Measurements from ENCODE around the gene PLCB1. TPM values are rescaled to one million over a fixed set of nuclear protein-coding genes. Genes with fewer than 3 reads are reported as not detected.
"Not testable (repeated sequence)": the region's sequence is repeated elsewhere in the genome, so short reads cannot be mapped to it uniquely, and the experiment has no call there.

The PLCB1 gene
- polyA plus RNA-seq, 1 experiment = 16.4 TPM

- H3K9me3 ChIP-seq (ENCODE audit: control insufficient read depth, insufficient read depth, low read length) = no peaks in the 10 kb centered on the region
- TF ChIP-seq CTCF (IDR thresholded peaks at IDR 0.05; ENCODE audit: low read depth, low read length) = no peak
- CTCF ChIA-PET = interaction anchor here (1.4 kb wide), 1 partner anchor 626 kb away, joined by 4 read pairs; no protein-coding TSS in a partner anchor
- no peaks in the 10 kb centered on the region for H3K27me3 ChIP-seq (ENCODE audit: control insufficient read depth, insufficient read depth, low read length)
- no peak for DNase-seq (ENCODE audit: low read depth, low spot score)
- H3K27ac ChIP-seq (ENCODE audit: low read depth, low read length) = no peak overlapping the region
- no peak overlapping the region for H3K4me3 ChIP-seq (ENCODE audit: low read depth, low read length)
- POLR2A ChIA-PET = no interaction called here
Measured at GRCh38 chr20:8095648-8096572, 36.2 kb upstream of the PLCB1 start.

- CTCF ChIA-PET = interaction anchor here (0.5 kb wide), 1 partner anchor 53 kb away, joined by 3 read pairs; no protein-coding TSS in a partner anchor
- no peak for TF ChIP-seq CTCF (IDR thresholded peaks at IDR 0.05; ENCODE audit: low read depth, low read length)
- POLR2A ChIA-PET = no interaction called here
- Histone ChIP-seq H3K4me3 (ENCODE audit: low read depth, low read length) (no peak overlapping the region), H3K27me3 (ENCODE audit: control insufficient read depth, insufficient read depth, low read length) (no peaks in the 10 kb centered on the region), H3K9me3 (ENCODE audit: control insufficient read depth, insufficient read depth, low read length) (no peaks in the 10 kb centered on the region), H3K27ac (ENCODE audit: low read depth, low read length) (no peak overlapping the region)
- no peak for DNase-seq (ENCODE audit: low read depth, low spot score)
Measured at GRCh38 chr20:8097307-8097706, 34.8 kb upstream of the PLCB1 start.

- no peak for DNase-seq (ENCODE audit: low read depth, low spot score)
- Histone ChIP-seq H3K4me3 (ENCODE audit: low read depth, low read length) (no peak overlapping the region), H3K27me3 (ENCODE audit: control insufficient read depth, insufficient read depth, low read length) (no peaks in the 10 kb centered on the region), H3K9me3 (ENCODE audit: control insufficient read depth, insufficient read depth, low read length) (peaks cover 11% of the 10 kb centered on the region), H3K27ac (ENCODE audit: low read depth, low read length) (no peak overlapping the region)
- ChIA-PET CTCF (interaction anchor here (1.3 kb wide), 1 partner anchor 617 kb away, joined by 4 read pairs; no protein-coding TSS in a partner anchor), POLR2A (no interaction called here)
- TF ChIP-seq CTCF (IDR thresholded peaks at IDR 0.05; ENCODE audit: low read depth, low read length) = no peak
Measured at GRCh38 chr20:8104252-8104651, 27.8 kb upstream of the PLCB1 start.

- H3K9me3 ChIP-seq (ENCODE audit: control insufficient read depth, insufficient read depth, low read length); H3K27ac ChIP-seq (ENCODE audit: low read depth, low read length); H3K27me3 ChIP-seq (ENCODE audit: control insufficient read depth, insufficient read depth, low read length); DNase-seq (ENCODE audit: low read depth, low spot score); POLR2A ChIA-PET; H3K4me3 ChIP-seq (ENCODE audit: low read depth, low read length): not testable (repeated sequence)
- CTCF ChIA-PET = interaction anchor here (1.2 to 1.6 kb wide), 2 partner anchors 17 to 71 kb away, joined by 4 to 5 read pairs; no protein-coding TSS in a partner anchor
Measured at GRCh38 chr20:8114612-8115011, 17.5 kb upstream of the PLCB1 start.

GRCh38 chr20:8115436-8115835, 16.6 kb upstream of the PLCB1 start:
- Histone ChIP-seq H3K27ac (ENCODE audit: low read depth, low read length) (no peak overlapping the region), H3K4me3 (ENCODE audit: low read depth, low read length) (no peak overlapping the region), H3K9me3 (ENCODE audit: control insufficient read depth, insufficient read depth, low read length) (no peaks in the 10 kb centered on the region), H3K27me3 (ENCODE audit: control insufficient read depth, insufficient read depth, low read length) (no peaks in the 10 kb centered on the region)
- POLR2A ChIA-PET = no interaction called here
- DNase-seq (ENCODE audit: low read depth, low spot score) = no peak
- no peak for TF ChIP-seq CTCF (IDR thresholded peaks at IDR 0.05; ENCODE audit: low read depth, low read length)
- CTCF ChIA-PET = interaction anchor here (0.9 to 1.6 kb wide), 4 partner anchors 16 to 607 kb away, joined by 3 to 5 read pairs (median 4); no protein-coding TSS in a partner anchor

All from AG04450 (cell line).